HTR-8/SVneo (cell line): Measurements from ENCODE around the gene NDUFB1.

Source experiments
- DNase-seq: peaks from one replicate; pipeline ENCODE4 v3.0.0; 2011; ENCODE audit warnings: low spot score, mixed read lengths; ENCODE audit not compliant: insufficient read length
- FAIRE-seq: peaks from 2 replicates; lab custom pipeline; 2011; peaks lifted over from hg19 to GRCh38; lab: Jason Lieb, UNC

Gene NDUFB1

GRCh38 chr14:92121670-92122350 lies at the start of gene NDUFB1, which contains the start of gene CPSF2:
Gene NDUFB1, minus strand, starts transcription at chr14:92121706. Its CDS starts 4,069 bp downstream, at chr14:92117637.
Gene CPSF2, plus strand, starts transcription at chr14:92121969. Its CDS starts 9,016 bp downstream, at chr14:92130985.
- no peak for FAIRE-seq
- peak; percentile 94 for DNase-seq

GRCh38 chr14:92164958-92165357 lies 43.5 kb upstream of the NDUFB1 start:
- FAIRE-seq (no peak), DNase-seq (no peak)

GRCh38 chr14:92161521-92161920 lies 40.0 kb upstream of the NDUFB1 start:
- DNase-seq, result no peak
- no peak for FAIRE-seq

- no peak for FAIRE-seq
- DNase-seq, result no peak
These were observed 39.1 kb upstream of the NDUFB1 start for GRCh38 chr14:92160619-92161018.

GRCh38 chr14:92154283-92154942 lies 32.9 kb upstream of the NDUFB1 start:
- DNase-seq, result no peak
- FAIRE-seq, result no peak

- FAIRE-seq, result no peak
These were observed 32.1 kb upstream of the NDUFB1 start for GRCh38 chr14:92153581-92153980.

GRCh38 chr14:92144708-92145107 lies 23.2 kb upstream of the NDUFB1 start:
- DNase-seq (no peak), FAIRE-seq (peak; percentile 9)

More at GRCh38 chr14:92153581-92153980, 32.1 kb upstream of the NDUFB1 start:
- DNase-seq, result no peak

- FAIRE-seq (no peak), DNase-seq (no peak)
These were observed 22.5 kb upstream of the NDUFB1 start for GRCh38 chr14:92143962-92144361.

GRCh38 chr14:92143309-92143708 lies 21.8 kb upstream of the NDUFB1 start:
- FAIRE-seq (no peak), DNase-seq (no peak)

- FAIRE-seq, result no peak
- peak; percentile 18 for DNase-seq
These were observed 13.8 kb upstream of the NDUFB1 start for GRCh38 chr14:92135269-92135668.

GRCh38 chr14:92134456-92134855 lies 12.9 kb upstream of the NDUFB1 start:
- FAIRE-seq (no peak), DNase-seq (no peak)

GRCh38 chr14:92122761-92123160 lies 1.3 kb upstream of the NDUFB1 start:
- no peak for DNase-seq
- no peak for FAIRE-seq

- FAIRE-seq, result no peak
- peak; percentile 12 for DNase-seq
These were observed 808 bp upstream of the NDUFB1 start for GRCh38 chr14:92122351-92122677.

- FAIRE-seq (no peak), DNase-seq (no peak)
These were observed 268 bp downstream of the NDUFB1 start for GRCh38 chr14:92121207-92121669.

GRCh38 chr14:92109490-92109889 lies 12.0 kb downstream of the NDUFB1 start:
- DNase-seq (no peak), FAIRE-seq (no peak)

- FAIRE-seq, result no peak
- no peak for DNase-seq
These were observed 12.9 kb downstream of the NDUFB1 start for GRCh38 chr14:92108345-92109254.

GRCh38 chr14:92106143-92106926 lies 15.2 kb downstream of the NDUFB1 start, which contains the start of gene ATXN3:
Gene ATXN3, minus strand, starts transcription at chr14:92106582. Its CDS starts 30 bp downstream, at chr14:92106552.
- FAIRE-seq (peak; percentile 95), DNase-seq (peak; percentile 99)

- FAIRE-seq (no peak), DNase-seq (no peak)
These were observed 15.7 kb downstream of the NDUFB1 start for GRCh38 chr14:92105893-92106142.

- FAIRE-seq, result no peak
These were observed 16.2 kb downstream of the NDUFB1 start for GRCh38 chr14:92105073-92105892.

More at GRCh38 chr14:92105073-92105892, 16.2 kb downstream of the NDUFB1 start:
- peak; percentile 30 for DNase-seq
